Measurements from ENCODE around the gene VPREB1. TPM values are rescaled to one million over a fixed set of nuclear protein-coding genes. Genes with fewer than 3 reads are reported as not detected.

Gene VPREB1
- total RNA-seq, 2 donors from 2014 or later, result not detected

DNA sequence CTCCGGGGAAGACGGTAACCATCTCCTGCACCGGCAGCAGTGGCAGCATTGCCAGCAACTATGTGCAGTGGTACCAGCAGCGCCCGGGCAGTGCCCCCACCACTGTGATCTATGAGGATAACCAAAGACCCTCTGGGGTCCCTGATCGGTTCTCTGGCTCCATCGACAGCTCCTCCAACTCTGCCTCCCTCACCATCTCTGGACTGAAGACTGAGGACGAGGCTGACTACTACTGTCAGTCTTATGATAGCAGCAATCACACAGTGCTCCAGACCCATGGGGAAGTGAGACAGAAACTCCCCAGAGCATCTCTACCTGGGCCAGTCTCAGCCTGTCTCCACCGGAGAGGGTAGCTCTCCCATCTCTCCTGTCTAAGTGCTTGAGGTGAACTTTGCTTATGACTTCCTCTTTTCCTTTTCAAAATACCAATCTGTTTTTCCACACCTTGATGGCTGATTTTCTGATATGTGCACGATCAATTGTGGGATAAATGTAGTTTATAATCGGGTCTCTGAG is 48.5 kb upstream of the VPREB1 start:
- no peaks in the 10 kb centered on the region for H3K36me3 ChIP-seq (ENCODE audit: control insufficient read depth, insufficient read depth, low read length)
- Mint-ChIP-seq H3K27ac (no peak overlapping the region), H3K27me3 (ENCODE audit: insufficient read depth) (peaks cover 96% of the 10 kb centered on the region), H3K9me3 (no peaks in the 10 kb centered on the region), H3K36me3 (ENCODE audit: low read depth) (no peaks in the 10 kb centered on the region), H3K4me1 (no peaks in the 10 kb centered on the region), H3K4me3 (no peak overlapping the region)
- H3K9me3 ChIP-seq (ENCODE audit: control insufficient read depth, low read length), result no peaks in the 10 kb centered on the region
- H3K27ac ChIP-seq (ENCODE audit: low read depth, low read length), result no peak overlapping the region
- no peak for DNase-seq
- H3K4me3 ChIP-seq (ENCODE audit: low read length), result no peak overlapping the region
- no peak overlapping the region for H3K9ac ChIP-seq (ENCODE audit: extremely low read depth, low read length, poor library complexity, severe bottlenecking)
- WGBS, 2 experiments (ENCODE audit: insufficient coverage in 1 of 2, insufficient read length in 1 of 2), result 86 to 88% methylated on average over 5 to 11 of the region's 11 CpGs
- TF ChIP-seq, protein P1, sequence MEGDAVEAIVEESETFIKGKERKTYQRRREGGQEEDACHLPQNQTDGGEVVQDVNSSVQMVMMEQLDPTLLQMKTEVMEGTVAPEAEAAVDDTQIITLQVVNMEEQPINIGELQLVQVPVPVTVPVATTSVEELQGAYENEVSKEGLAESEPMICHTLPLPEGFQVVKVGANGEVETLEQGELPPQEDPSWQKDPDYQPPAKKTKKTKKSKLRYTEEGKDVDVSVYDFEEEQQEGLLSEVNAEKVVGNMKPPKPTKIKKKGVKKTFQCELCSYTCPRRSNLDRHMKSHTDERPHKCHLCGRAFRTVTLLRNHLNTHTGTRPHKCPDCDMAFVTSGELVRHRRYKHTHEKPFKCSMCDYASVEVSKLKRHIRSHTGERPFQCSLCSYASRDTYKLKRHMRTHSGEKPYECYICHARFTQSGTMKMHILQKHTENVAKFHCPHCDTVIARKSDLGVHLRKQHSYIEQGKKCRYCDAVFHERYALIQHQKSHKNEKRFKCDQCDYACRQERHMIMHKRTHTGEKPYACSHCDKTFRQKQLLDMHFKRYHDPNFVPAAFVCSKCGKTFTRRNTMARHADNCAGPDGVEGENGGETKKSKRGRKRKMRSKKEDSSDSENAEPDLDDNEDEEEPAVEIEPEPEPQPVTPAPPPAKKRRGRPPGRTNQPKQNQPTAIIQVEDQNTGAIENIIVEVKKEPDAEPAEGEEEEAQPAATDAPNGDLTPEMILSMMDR (conservative IDR thresholded peaks at IDR 0.05), result no peak
- H3K27me3 ChIP-seq (ENCODE audit: control insufficient read depth, insufficient read depth, low read length, poor library complexity, severe bottlenecking), result peaks cover 66% of the 10 kb centered on the region
- H3K4me1 ChIP-seq (ENCODE audit: control insufficient read depth, insufficient read depth, low read length), result no peaks in the 10 kb centered on the region

DNA sequence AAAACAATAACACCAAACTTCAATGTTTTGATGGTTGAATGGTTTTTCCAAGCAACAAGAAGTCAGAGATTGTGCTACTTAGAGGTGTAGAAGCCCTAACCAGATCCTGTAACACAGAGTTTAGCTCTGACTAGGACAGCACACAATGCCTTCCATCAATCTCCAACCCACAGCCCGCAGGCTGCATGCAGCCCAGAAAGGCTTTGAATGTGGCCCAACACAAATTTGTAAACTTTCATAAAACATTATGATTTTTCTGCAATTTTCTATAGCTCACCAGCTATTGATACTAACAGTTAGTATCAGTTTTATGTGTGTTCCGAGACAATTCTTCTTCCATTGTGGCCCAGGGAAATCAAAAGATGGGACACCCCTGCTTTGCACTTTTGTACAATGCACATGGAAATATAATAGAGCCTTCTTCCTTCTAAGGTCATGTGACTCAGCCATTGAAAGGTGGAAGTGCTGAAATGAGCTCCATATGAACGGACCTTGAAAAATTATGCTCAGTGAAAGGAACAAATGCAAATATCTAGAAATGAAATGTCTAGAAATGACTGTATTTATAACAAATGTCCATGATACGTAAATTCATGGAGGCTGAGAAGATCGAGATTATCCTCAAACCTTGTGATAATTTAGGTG is 47.6 kb upstream of the VPREB1 start:
- TF ChIP-seq, protein P1 (conservative IDR thresholded peaks at IDR 0.05), result no peak
- peaks cover 2% of the 10 kb centered on the region for H3K4me1 ChIP-seq (ENCODE audit: control insufficient read depth, insufficient read depth, low read length)
- H3K27me3 ChIP-seq (ENCODE audit: control insufficient read depth, insufficient read depth, low read length, poor library complexity, severe bottlenecking), result peaks cover 73% of the 10 kb centered on the region
- no peak overlapping the region for H3K4me3 ChIP-seq (ENCODE audit: low read length)
- 79 to 80% methylated on average over 4 to 5 of the region's 5 CpGs for WGBS, 2 experiments (ENCODE audit: insufficient coverage in 1 of 2, insufficient read length in 1 of 2)
- Mint-ChIP-seq H3K27ac (no peak overlapping the region), H3K36me3 (ENCODE audit: low read depth) (no peaks in the 10 kb centered on the region), H3K4me3 (no peak overlapping the region), H3K4me1 (no peaks in the 10 kb centered on the region), H3K27me3 (ENCODE audit: insufficient read depth) (peaks cover 96% of the 10 kb centered on the region), H3K9me3 (no peaks in the 10 kb centered on the region)
- no peak overlapping the region for H3K27ac ChIP-seq (ENCODE audit: low read depth, low read length)
- no peaks in the 10 kb centered on the region for H3K9me3 ChIP-seq (ENCODE audit: control insufficient read depth, low read length)
- H3K36me3 ChIP-seq (ENCODE audit: control insufficient read depth, insufficient read depth, low read length), result no peaks in the 10 kb centered on the region
- no peak for DNase-seq
- no peak overlapping the region for H3K9ac ChIP-seq (ENCODE audit: extremely low read depth, low read length, poor library complexity, severe bottlenecking)

DNA sequence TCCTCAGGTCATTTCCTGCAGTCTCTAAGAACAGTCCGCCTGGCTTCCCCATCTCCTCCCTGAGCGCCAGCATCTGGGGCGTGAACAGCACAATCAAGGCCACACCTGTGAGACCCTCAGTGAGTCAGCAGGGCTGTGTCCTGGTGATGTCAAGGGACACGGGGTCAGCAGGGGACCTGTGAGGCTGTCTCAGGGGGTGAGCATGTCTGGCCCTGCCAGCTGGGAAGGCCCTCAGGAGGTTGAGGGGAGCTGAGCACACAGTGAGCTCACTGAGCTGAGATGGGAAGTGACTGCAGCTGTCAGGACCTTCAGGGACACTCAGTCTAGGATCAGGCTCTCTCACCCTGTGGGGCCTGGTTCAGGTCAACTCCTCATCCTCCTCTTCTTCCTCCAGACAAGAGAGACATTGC is 46.6 kb upstream of the VPREB1 start:
- H3K4me1 Mint-ChIP-seq, result no peaks in the 10 kb centered on the region
- no peak overlapping the region for H3K27ac ChIP-seq (ENCODE audit: low read depth, low read length)
- no peaks in the 10 kb centered on the region for H3K9me3 Mint-ChIP-seq
- H3K4me3 ChIP-seq (ENCODE audit: low read length), result no peak overlapping the region
- peaks cover 84% of the 10 kb centered on the region for H3K27me3 ChIP-seq (ENCODE audit: control insufficient read depth, insufficient read depth, low read length, poor library complexity, severe bottlenecking)
- no peak overlapping the region for H3K4me3 Mint-ChIP-seq
- WGBS, 2 experiments (ENCODE audit: insufficient coverage in 1 of 2, insufficient read length in 1 of 2), result 70 to 81% methylated on average over 2 to 4 of the region's 4 CpGs
- DNase-seq, result no peak
- no peaks in the 10 kb centered on the region for H3K9me3 ChIP-seq (ENCODE audit: control insufficient read depth, low read length)
- H3K27ac Mint-ChIP-seq, result no peak overlapping the region
- TF ChIP-seq, protein P1 (conservative IDR thresholded peaks at IDR 0.05), result no peak
- H3K36me3 Mint-ChIP-seq (ENCODE audit: low read depth), result no peaks in the 10 kb centered on the region
- no peak overlapping the region for H3K9ac ChIP-seq (ENCODE audit: extremely low read depth, low read length, poor library complexity, severe bottlenecking)
- peaks cover 2% of the 10 kb centered on the region for H3K4me1 ChIP-seq (ENCODE audit: control insufficient read depth, insufficient read depth, low read length)
- peaks cover 96% of the 10 kb centered on the region for H3K27me3 Mint-ChIP-seq (ENCODE audit: insufficient read depth)
- no peaks in the 10 kb centered on the region for H3K36me3 ChIP-seq (ENCODE audit: control insufficient read depth, insufficient read depth, low read length)
